Measurements from ENCODE around the gene CDH15. TPM values are rescaled to one million over a fixed set of nuclear protein-coding genes. Genes with fewer than 3 reads are reported as not detected.

Gene CDH15
- polyA plus RNA-seq, 2 of the 4 experiments (the other 2 are of a cell fraction), result 0.05 to 0.08 TPM

GRCh38 chr16:89137666-89138512 is 33.7 kb upstream of the CDH15 start (continued):
- TF ChIP-seq PBX3 (IDR thresholded peaks at IDR 0.05) (no peak), SMC3 (IDR thresholded peaks at IDR 0.05) (no peak), PHF8 (IDR thresholded peaks at IDR 0.05; ENCODE audit: borderline replicate concordance, low read depth) (no peak)

- H3K9me3 ChIP-seq, result no peaks in the 10 kb centered on the region
- H3K27ac ChIP-seq, result no peak overlapping the region
- no peak overlapping the region for H3K4me3 ChIP-seq
- TF ChIP-seq ZFP36 (IDR thresholded peaks at IDR 0.05; ENCODE audit: borderline replicate concordance, partially characterized antibody), result no peak
- no peak for TF ChIP-seq PHF8 (IDR thresholded peaks at IDR 0.05; ENCODE audit: borderline replicate concordance, low read depth)
- TF ChIP-seq RFX5 (IDR thresholded peaks at IDR 0.05), result no peak
- TF ChIP-seq RCOR1 (IDR thresholded peaks at IDR 0.05; ENCODE audit: low read depth, low read length), result no peak
- no peak for TF ChIP-seq CBX8 (IDR thresholded peaks at IDR 0.05)
- no peak for TF ChIP-seq JUN (IDR thresholded peaks at IDR 0.05)
- no peak for TF ChIP-seq NPAS2 (CRISPR knock-in tag; IDR thresholded peaks at IDR 0.05; ENCODE audit: borderline replicate concordance)
- no peak for TF ChIP-seq ZC3H11A (IDR thresholded peaks at IDR 0.05)
- TF ChIP-seq FOSL2 (IDR thresholded peaks at IDR 0.05), result no peak
- TF ChIP-seq FOSL2 (CRISPR knock-in tag; IDR thresholded peaks at IDR 0.05), result no peak
- no peak for TF ChIP-seq BHLHE40 (IDR thresholded peaks at IDR 0.05; ENCODE audit: low read depth, low read length)
- TF ChIP-seq HOXB5 (CRISPR knock-in tag; IDR thresholded peaks at IDR 0.05), result no peak
- no peak for TF ChIP-seq TFCP2L1 (CRISPR knock-in tag; IDR thresholded peaks at IDR 0.05)
- no peak for TF ChIP-seq E2F6 (IDR thresholded peaks at IDR 0.05; ENCODE audit: borderline replicate concordance, low read depth)
- no peak for TF ChIP-seq ELK1 (IDR thresholded peaks at IDR 0.05; ENCODE audit: low read depth, low read length)
- no peak for TF ChIP-seq NR3C1 (IDR thresholded peaks at IDR 0.05)
- TF ChIP-seq PBX3 (IDR thresholded peaks at IDR 0.05), result no peak
- H3K4me2 ChIP-seq, result no peak overlapping the region
- ChIA-PET CTCF (no interaction called here), POLR2A (no interaction called here)
- H3K4me1 ChIP-seq, result no peaks in the 10 kb centered on the region
- ATAC-seq, result 0 out of 6 replicates have a peak, but pooled peaks of 1 of the 2 experiments have one; percentile 6
- FAIRE-seq, result no peak
- 100% methylated on average over 5 of the region's 7 CpGs for WGBS (ENCODE audit: missing lambda C conversion rate)
- no peak for DNase-seq (ENCODE audit: low read depth in 1 of 2, low spot score in 1 of 2)
Measured at GRCh38 chr16:89138513-89138795, 33.1 kb upstream of the CDH15 start.

GRCh38 chr16:89138843-89139520 is 32.6 kb upstream of the CDH15 start:
- POLR2A ChIA-PET, result no interaction called here
- FAIRE-seq (no peak), ATAC-seq (no peak), DNase-seq (ENCODE audit: low read depth in 1 of 2, low spot score in 1 of 2) (no peak)
- H3K4me3 ChIP-seq, result no peak overlapping the region
- no peaks in the 10 kb centered on the region for H3K9me3 ChIP-seq
- no peak overlapping the region for H3K27ac ChIP-seq
- no peak overlapping the region for H3K4me2 ChIP-seq
- no peaks in the 10 kb centered on the region for H3K4me1 ChIP-seq
- no peak for TF ChIP-seq TP53 (CRISPR knock-in tag; IDR thresholded peaks at IDR 0.05)
- TF ChIP-seq MAZ (IDR thresholded peaks at IDR 0.05; ENCODE audit: borderline replicate concordance, low read depth, low read length), result no peak
- no peak for TF ChIP-seq CHD4 (IDR thresholded peaks at IDR 0.05; ENCODE audit: borderline replicate concordance)
- TF ChIP-seq BCL3 (IDR thresholded peaks at IDR 0.05), result no peak
- no peak for TF ChIP-seq SREBF2 (IDR thresholded peaks at IDR 0.05)
- no peak for TF ChIP-seq FOSL2 (IDR thresholded peaks at IDR 0.05)
- TF ChIP-seq FOSL2 (CRISPR knock-in tag; IDR thresholded peaks at IDR 0.05), result no peak
- TF ChIP-seq NFE2L2 (conservative IDR thresholded peaks at IDR 0.05; ENCODE audit: low read length), result no peak
- TF ChIP-seq ZC3H11A (IDR thresholded peaks at IDR 0.05), result no peak
- TF ChIP-seq CEBPB (IDR thresholded peaks at IDR 0.05), result no peak
- CTCF ChIA-PET, result no interaction called here
- WGBS (ENCODE audit: missing lambda C conversion rate), result 93% methylated on average over 30 of the region's 30 CpGs

Data from A549 (cell line).